Measurements from ENCODE around the gene ZNF813.

- TF ChIP-seq POLR2A (IDR thresholded peaks at IDR 0.05): no peak
- no peak for TF ChIP-seq POLR2AphosphoS5 (IDR thresholded peaks at IDR 0.05)
- TF ChIP-seq CTCF (IDR thresholded peaks at IDR 0.05 in 8 of 11, conservative IDR thresholded peaks at IDR 0.05 in 3 of 11): no peak
Observed at GRCh38 chr19:53422551-53422950, 45.0 kb upstream of the ZNF813 start.

All from spleen (tissue), 7 donors.